ENCODE results near the gene TIMP1.
"Not testable (repeated sequence)": the region's sequence is repeated elsewhere in the genome, so short reads cannot be mapped to it uniquely, and the experiment has no call there.

The TIMP1 gene

GRCh38 chrX:47584714-47585113 is 2.5 kb downstream of the TIMP1 start:
- no peak for ATAC-seq
- no peaks in the 10 kb centered on the region for H3K27me3 Mint-ChIP-seq
- no peak for DNase-seq
- H3K27ac Mint-ChIP-seq = no peak overlapping the region
- peaks cover 35% of the 10 kb centered on the region for H3K4me1 Mint-ChIP-seq
- H3K4me3 Mint-ChIP-seq = no peak overlapping the region
- no peaks in the 10 kb centered on the region for H3K9me3 Mint-ChIP-seq

- Mint-ChIP-seq H3K4me3 (no peak overlapping the region), H3K9me3 (no peaks in the 10 kb centered on the region), H3K27ac (no peak overlapping the region), H3K4me1 (peaks cover 33% of the 10 kb centered on the region), H3K27me3 (no peaks in the 10 kb centered on the region)
- DNase-seq (no peak), ATAC-seq (no peak)
These were observed 3.0 kb downstream of the TIMP1 start for GRCh38 chrX:47585273-47585672.

- DNase-seq (no peak), ATAC-seq (no peak)
- Mint-ChIP-seq H3K27ac (no peak overlapping the region), H3K27me3 (no peaks in the 10 kb centered on the region), H3K4me3 (no peak overlapping the region), H3K9me3 (no peaks in the 10 kb centered on the region), H3K4me1 (peaks cover 33% of the 10 kb centered on the region)
These were observed 4.0 kb downstream of the TIMP1 start for GRCh38 chrX:47586043-47586787.

- H3K27me3 Mint-ChIP-seq = no peaks in the 10 kb centered on the region
- DNase-seq = no peak
- no peak overlapping the region for H3K27ac Mint-ChIP-seq
- ATAC-seq = no peak
- no peak overlapping the region for H3K4me3 Mint-ChIP-seq
- no peaks in the 10 kb centered on the region for H3K9me3 Mint-ChIP-seq
- H3K4me1 Mint-ChIP-seq = peaks cover 23% of the 10 kb centered on the region
These were observed 5.1 kb downstream of the TIMP1 start for GRCh38 chrX:47587091-47587891.

- no peaks in the 10 kb centered on the region for H3K9me3 Mint-ChIP-seq
- no peak for ATAC-seq
- H3K4me3 Mint-ChIP-seq = no peak overlapping the region
These were observed 5.9 kb downstream of the TIMP1 start for GRCh38 chrX:47587906-47588735.

GRCh38 chrX:47590984-47591383 is 8.7 kb downstream of the TIMP1 start:
- no peak for ATAC-seq
- no peak for DNase-seq
- Mint-ChIP-seq H3K27me3 (no peaks in the 10 kb centered on the region), H3K4me1 (peaks cover 5% of the 10 kb centered on the region), H3K27ac (no peak overlapping the region), H3K9me3 (no peaks in the 10 kb centered on the region), H3K4me3 (no peak overlapping the region)

More at GRCh38 chrX:47587906-47588735, 5.9 kb downstream of the TIMP1 start:
- no peak overlapping the region for H3K27ac Mint-ChIP-seq
- peaks cover 15% of the 10 kb centered on the region for H3K4me1 Mint-ChIP-seq
- no peaks in the 10 kb centered on the region for H3K27me3 Mint-ChIP-seq
- DNase-seq = no peak

- no peaks in the 10 kb centered on the region for H3K4me1 Mint-ChIP-seq
- peaks cover 5 to 7% of the 10 kb centered on the region in 2 donors for H3K9me3 Mint-ChIP-seq
- DNase-seq (no peak), ATAC-seq (no peak)
- H3K27me3 Mint-ChIP-seq = no peaks in the 10 kb centered on the region
- H3K27ac Mint-ChIP-seq = no peak overlapping the region
- H3K4me3 Mint-ChIP-seq = no peak overlapping the region
These were observed 11.3 kb downstream of the TIMP1 start for GRCh38 chrX:47593522-47593921.

- peak overlapping the region; percentile 42 to 74 for H3K27ac Mint-ChIP-seq
- H3K27me3 Mint-ChIP-seq = no peaks in the 10 kb centered on the region
- H3K9me3 Mint-ChIP-seq = peaks cover 5 to 7% of the 10 kb centered on the region in 2 donors
- DNase-seq = no peak
- H3K4me3 Mint-ChIP-seq = no peak overlapping the region
- no peak for ATAC-seq
- no peaks in the 10 kb centered on the region for H3K4me1 Mint-ChIP-seq
These were observed 13.5 kb downstream of the TIMP1 start for GRCh38 chrX:47595716-47596251.

GRCh38 chrX:47596256-47596655 is 14.0 kb downstream of the TIMP1 start:
- no peak overlapping the region for H3K4me3 Mint-ChIP-seq
- no peak for ATAC-seq
- peak overlapping the region in 1 of 2 donors; percentile 74 for H3K27ac Mint-ChIP-seq
- peaks cover 5 to 7% of the 10 kb centered on the region in 2 donors for H3K9me3 Mint-ChIP-seq
- H3K27me3 Mint-ChIP-seq = no peaks in the 10 kb centered on the region
- no peak for DNase-seq
- no peaks in the 10 kb centered on the region for H3K4me1 Mint-ChIP-seq

GRCh38 chrX:47597222-47597621 is 15.0 kb downstream of the TIMP1 start:
- Mint-ChIP-seq H3K9me3 (peaks cover 5 to 7% of the 10 kb centered on the region in 2 donors), H3K27ac (no peak overlapping the region), H3K27me3 (no peaks in the 10 kb centered on the region), H3K4me3 (no peak overlapping the region), H3K4me1 (no peaks in the 10 kb centered on the region)
- DNase-seq (no peak), ATAC-seq (no peak)

- not testable (repeated sequence) for H3K27me3 Mint-ChIP-seq, H3K27ac Mint-ChIP-seq, ATAC-seq, H3K4me1 Mint-ChIP-seq, H3K4me3 Mint-ChIP-seq, H3K9me3 Mint-ChIP-seq, DNase-seq
These were observed 20.9 kb downstream of the TIMP1 start for GRCh38 chrX:47603125-47603524.

- Mint-ChIP-seq H3K4me3 (no peak overlapping the region), H3K9me3 (no peaks in the 10 kb centered on the region)
- DNase-seq = no peak
These were observed 22.8 kb downstream of the TIMP1 start for GRCh38 chrX:47605024-47605423.

GRCh38 chrX:47607091-47607490 is 24.9 kb downstream of the TIMP1 start:
- Mint-ChIP-seq H3K27ac (no peak overlapping the region), H3K27me3 (no peaks in the 10 kb centered on the region), H3K4me1 (peaks cover 9% of the 10 kb centered on the region), H3K4me3 (no peak overlapping the region), H3K9me3 (no peaks in the 10 kb centered on the region)
- no peak for DNase-seq
- no peak for ATAC-seq

More at GRCh38 chrX:47605024-47605423, 22.8 kb downstream of the TIMP1 start:
- no peak for ATAC-seq
- Mint-ChIP-seq H3K27ac (no peak overlapping the region), H3K4me1 (peaks cover 9% of the 10 kb centered on the region), H3K27me3 (no peaks in the 10 kb centered on the region)

- peak overlapping the region in 1 of 2 donors; percentile 4 for H3K4me3 Mint-ChIP-seq
These were observed 26.0 kb downstream of the TIMP1 start for GRCh38 chrX:47608130-47608810.

GRCh38 chrX:47610511-47610910 is 28.3 kb downstream of the TIMP1 start:
- Mint-ChIP-seq H3K4me1 (peaks cover 9% of the 10 kb centered on the region), H3K27me3 (no peaks in the 10 kb centered on the region), H3K9me3 (no peaks in the 10 kb centered on the region), H3K27ac (no peak overlapping the region), H3K4me3 (no peak overlapping the region)
- DNase-seq = no peak
- no peak for ATAC-seq

More at GRCh38 chrX:47608130-47608810, 26.0 kb downstream of the TIMP1 start:
- no peaks in the 10 kb centered on the region for H3K9me3 Mint-ChIP-seq
- H3K27ac Mint-ChIP-seq = peak overlapping the region in 1 of 2 donors; percentile 57
- H3K4me1 Mint-ChIP-seq = peaks cover 9% of the 10 kb centered on the region
- ATAC-seq (no peak), DNase-seq (no peak)
- H3K27me3 Mint-ChIP-seq = no peaks in the 10 kb centered on the region
